A673 (cell line): ENCODE measurements around the gene TSR2. TPM values are rescaled to one million over a fixed set of nuclear protein-coding genes. Genes with fewer than 3 reads are reported as not detected.

Experiments used
- BruUV-seq: library from RNA; stranded (reverse); fragments of 400-500 nt; replicated peaks from 2 replicates; lab custom pipeline; 2021; lab: Mats Ljungman, UMichigan
- CTCF ChIA-PET: fragments of 300-600 bp; sonication (Branson Sonifier 250); formaldehyde crosslinking; loops from one replicate; lab custom pipeline; 2022; ENCODE audit warnings: antibody characterized with exemption; lab: Charles Lee
- POLR2A ChIA-PET: fragments of 300-600 bp; sonication (Branson Sonifier 250); formaldehyde crosslinking; loops from one replicate; lab custom pipeline; 2022; ENCODE audit warnings: antibody characterized with exemption; ENCODE audit not compliant: low non-redundant PET; lab: Charles Lee
- DNase-seq: peaks from one replicate; pipeline ENCODE4 v3.0.0-alpha.2; 2015; ENCODE audit warnings: low spot score
- H3K27ac ChIP-seq: fragments of 200-600 bp; sonication (generic); 2 replicates; pipeline ENCODE4 v1.5.1; 2016; ENCODE audit warnings: mixed run types, low read depth, mild to moderate bottlenecking, mixed read lengths, antibody characterized with exemption, low read length; ENCODE audit not compliant: poor library complexity, severe bottlenecking
- H3K27me3 ChIP-seq: fragments of 200-600 bp; sonication (generic); replicated peaks from 2 replicates; pipeline ENCODE4 v1.6.1; 2017; ENCODE audit warnings: mixed run types, low read depth, mild to moderate bottlenecking, mixed read lengths, antibody characterized with exemption, low read length; ENCODE audit not compliant: insufficient read depth, poor library complexity
- H3K36me3 ChIP-seq: fragments of 200-600 bp; sonication (generic); 2 replicates; pipeline ENCODE4 v1.6.1; 2016; ENCODE audit warnings: mixed run types, mild to moderate bottlenecking, mixed read lengths, antibody characterized with exemption, low read length; ENCODE audit not compliant: insufficient read depth, poor library complexity, severe bottlenecking
- H3K4me1 ChIP-seq: fragments of 200-600 bp; sonication (generic); 2 replicates; pipeline ENCODE4 v1.6.1; 2017; ENCODE audit warnings: mixed run types, mild to moderate bottlenecking, mixed read lengths, antibody characterized with exemption, low read length; ENCODE audit not compliant: insufficient read depth, poor library complexity, severe bottlenecking
- H3K4me3 ChIP-seq: fragments of 200-600 bp; sonication (generic); 2 replicates; pipeline ENCODE4 v1.5.1; 2016; ENCODE audit warnings: low read depth, mixed run types, mild to moderate bottlenecking, mixed read lengths, low read length; ENCODE audit not compliant: poor library complexity, severe bottlenecking
- H3K9me3 ChIP-seq: fragments of 200-600 bp; sonication (generic); 2 replicates; pipeline ENCODE4 v1.6.1; 2016; ENCODE audit warnings: mixed run types, low read depth, mild to moderate bottlenecking, mixed read lengths, antibody characterized with exemption, low read length; ENCODE audit not compliant: poor library complexity, severe bottlenecking
- EZH2 ChIP-seq: fragments of 200-600 bp; sonication (generic); IDR thresholded peaks from 2 replicates; pipeline ENCODE4 v1.6.1; 2017; ENCODE audit warnings: borderline replicate concordance, low read depth, mild to moderate bottlenecking, mixed read lengths, antibody characterized with exemption, low read length; ENCODE audit not compliant: poor library complexity, severe bottlenecking
- intact Hi-C: fragments of 100-400 bp; cut with micrococcal nuclease; formaldehyde crosslinking; loops from one replicate; pipeline ENCODE4 v1.10.0; 2022; ENCODE audit not compliant: unreplicated experiment
- total RNA-seq: library from RNA; stranded (reverse); gene quantifications from 2 replicates; pipeline ENCODE4 v1.2.3, GENCODE V29; 2021
- TF ChIP-seq, protein P1 (sequence below): fragments of 300-800, 200-600 bp; sonication (generic); conservative IDR thresholded peaks from 2 replicates; pipeline ENCODE4 v1.5.1; 2017; ENCODE audit warnings: low read depth, mild to moderate bottlenecking, antibody characterized with exemption, low read length, moderate library complexity, mixed read lengths

TSR2 gene
- total RNA-seq, 1 experiment from 2014 or later = 40.8 TPM

DNA sequence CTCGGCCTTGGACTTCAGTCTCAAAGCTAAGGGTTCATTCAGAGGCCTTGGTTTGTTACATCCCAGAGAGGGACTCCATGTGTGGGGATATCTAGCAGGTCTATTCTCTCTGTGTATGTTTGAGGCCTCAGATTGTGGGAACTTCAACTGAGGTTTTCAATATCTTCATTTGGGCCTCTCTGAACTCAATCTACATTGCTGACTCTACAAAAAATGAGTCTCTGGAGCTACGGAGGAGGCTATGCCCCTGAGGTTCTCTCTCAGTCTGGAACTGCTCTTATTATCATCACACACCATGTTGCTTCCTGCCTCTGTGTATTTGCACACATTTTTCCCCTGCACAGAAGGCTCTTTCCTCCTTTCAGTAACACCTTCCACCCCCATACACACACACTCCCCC, 5.1 kb upstream of the TSR2 start:
- POLR2A ChIA-PET = no interaction called here
- Histone ChIP-seq H3K4me3 (no peak overlapping the region), H3K9me3 (no peaks in the 10 kb centered on the region), H3K27ac (no peak overlapping the region), H3K36me3 (no peaks in the 10 kb centered on the region), H3K4me1 (no peaks in the 10 kb centered on the region), H3K27me3 (no peaks in the 10 kb centered on the region)
- no peak for DNase-seq
- no TSS peak for BruUV-seq
- intact Hi-C loops = loop anchor here (10.0 kb wide), 1 partner anchor 190 kb away; no protein-coding TSS in a partner anchor
- no peak for TF ChIP-seq EZH2
- TF ChIP-seq, protein P1, sequence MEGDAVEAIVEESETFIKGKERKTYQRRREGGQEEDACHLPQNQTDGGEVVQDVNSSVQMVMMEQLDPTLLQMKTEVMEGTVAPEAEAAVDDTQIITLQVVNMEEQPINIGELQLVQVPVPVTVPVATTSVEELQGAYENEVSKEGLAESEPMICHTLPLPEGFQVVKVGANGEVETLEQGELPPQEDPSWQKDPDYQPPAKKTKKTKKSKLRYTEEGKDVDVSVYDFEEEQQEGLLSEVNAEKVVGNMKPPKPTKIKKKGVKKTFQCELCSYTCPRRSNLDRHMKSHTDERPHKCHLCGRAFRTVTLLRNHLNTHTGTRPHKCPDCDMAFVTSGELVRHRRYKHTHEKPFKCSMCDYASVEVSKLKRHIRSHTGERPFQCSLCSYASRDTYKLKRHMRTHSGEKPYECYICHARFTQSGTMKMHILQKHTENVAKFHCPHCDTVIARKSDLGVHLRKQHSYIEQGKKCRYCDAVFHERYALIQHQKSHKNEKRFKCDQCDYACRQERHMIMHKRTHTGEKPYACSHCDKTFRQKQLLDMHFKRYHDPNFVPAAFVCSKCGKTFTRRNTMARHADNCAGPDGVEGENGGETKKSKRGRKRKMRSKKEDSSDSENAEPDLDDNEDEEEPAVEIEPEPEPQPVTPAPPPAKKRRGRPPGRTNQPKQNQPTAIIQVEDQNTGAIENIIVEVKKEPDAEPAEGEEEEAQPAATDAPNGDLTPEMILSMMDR = no peak
- CTCF ChIA-PET = no interaction called here

DNA sequence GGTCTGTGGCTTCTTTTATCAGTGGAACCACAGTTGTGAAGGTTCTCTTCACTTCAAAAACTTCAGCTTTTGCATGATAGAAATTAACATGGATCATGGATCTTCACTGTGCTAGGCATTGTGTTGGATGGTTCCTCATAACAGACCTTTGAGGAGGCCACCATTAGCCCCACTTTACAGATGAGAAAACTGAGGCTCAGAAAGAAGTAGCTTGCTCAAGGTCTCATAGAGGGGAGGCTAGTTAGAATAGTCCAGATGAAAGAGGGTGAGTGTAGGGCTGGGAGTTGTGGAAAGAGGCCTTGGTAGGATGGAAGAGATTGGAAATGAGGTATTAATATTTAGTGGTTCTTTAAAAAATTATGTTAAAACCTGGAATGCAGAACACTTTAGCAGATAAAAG, 2.6 kb downstream of the TSR2 start:
- POLR2A ChIA-PET = no interaction called here
- CTCF ChIA-PET = no interaction called here
- H3K36me3 ChIP-seq = peaks cover 16% of the 10 kb centered on the region
- H3K4me1 ChIP-seq = peaks cover 5% of the 10 kb centered on the region
- no peaks in the 10 kb centered on the region for H3K9me3 ChIP-seq
- intact Hi-C loops = loop anchor here (5.0 kb wide), 1 partner anchor 400 kb away; the partner anchor contains the start of gene PHF8
- no peak for TF ChIP-seq EZH2
- TF ChIP-seq, protein P1 = no peak
- no TSS peak for BruUV-seq
- no peak for DNase-seq
- no peak overlapping the region for H3K27ac ChIP-seq
- no peaks in the 10 kb centered on the region for H3K27me3 ChIP-seq
- no peak overlapping the region for H3K4me3 ChIP-seq

DNA sequence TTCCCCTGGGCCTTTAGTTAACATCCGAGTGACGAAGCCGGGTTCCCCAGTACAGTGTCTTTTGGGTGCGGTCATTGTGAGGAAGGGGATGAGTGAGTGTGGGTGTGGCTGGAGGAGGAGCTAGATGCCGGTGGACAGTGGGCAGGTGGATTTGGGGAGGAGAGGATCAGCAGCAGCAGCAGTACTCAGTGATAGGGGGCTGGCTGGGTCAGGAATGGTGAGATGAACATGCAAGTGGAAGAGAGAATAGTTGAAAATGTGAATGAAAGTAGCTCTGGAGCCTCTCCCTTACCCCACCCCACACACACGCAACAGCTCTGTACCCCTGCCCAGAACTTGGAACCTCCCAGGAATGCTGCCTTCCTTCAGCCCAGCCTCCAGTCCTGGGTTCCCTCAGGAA, 4.5 kb downstream of the TSR2 start:
- Histone ChIP-seq H3K4me3 (no peak overlapping the region), H3K27me3 (no peaks in the 10 kb centered on the region), H3K27ac (no peak overlapping the region), H3K9me3 (no peaks in the 10 kb centered on the region), H3K4me1 (peaks cover 5% of the 10 kb centered on the region), H3K36me3 (peaks cover 28% of the 10 kb centered on the region)
- no peak for DNase-seq
- TF ChIP-seq EZH2 = no peak
- TF ChIP-seq, protein P1 = no peak
- BruUV-seq = TSS peak; percentile 46
- CTCF ChIA-PET = no interaction called here
- POLR2A ChIA-PET = interaction anchor here (0.5 kb wide), 1 partner anchor 49 kb away, joined by 4 read pairs; no protein-coding TSS in a partner anchor
- intact Hi-C loops = loop anchor here (5.0 kb wide), 1 partner anchor 402 kb away; the partner anchor contains the start of gene PHF8
